ENCODE data around the gene SDSL.

SDSL gene

GRCh38 chr12:113456761-113457160, 34.6 kb downstream of the SDSL start:
- Histone ChIP-seq H3K4me2 (no peak overlapping the region), H3K4me3 (IDR thresholded peaks at IDR 0.05; ENCODE audit: insufficient read depth, low read depth, low read length) (no peak overlapping the region), H3K79me2 (ENCODE audit: insufficient read depth, low read depth) (no peaks in the 10 kb centered on the region), H4K20me1 (ENCODE audit: insufficient read depth) (no peaks in the 10 kb centered on the region), H2AFZ (ENCODE audit: low read depth) (no peak overlapping the region), H3K9ac (no peak overlapping the region), H3K36me3 (ENCODE audit: insufficient read depth) (no peaks in the 10 kb centered on the region), H3K27me3 (ENCODE audit: insufficient read depth, low read depth) (no peaks in the 10 kb centered on the region), H3K4me1 (ENCODE audit: low read depth, poor library complexity, severe bottlenecking) (no peaks in the 10 kb centered on the region), H3K27ac (no peak overlapping the region)
- TF ChIP-seq CTCF (conservative IDR thresholded peaks at IDR 0.05; ENCODE audit: low read depth, low read length) = no peak

- no peak overlapping the region for H3K4me2 ChIP-seq
- H3K4me1 ChIP-seq (ENCODE audit: low read depth, poor library complexity, severe bottlenecking) = no peaks in the 10 kb centered on the region
- no peaks in the 10 kb centered on the region for H4K20me1 ChIP-seq (ENCODE audit: insufficient read depth)
- H2AFZ ChIP-seq (ENCODE audit: low read depth) = no peak overlapping the region
- H3K79me2 ChIP-seq (ENCODE audit: insufficient read depth, low read depth) = no peaks in the 10 kb centered on the region
- H3K9ac ChIP-seq = no peak overlapping the region
- H3K27ac ChIP-seq = no peak overlapping the region
- no peak overlapping the region for H3K4me3 ChIP-seq (IDR thresholded peaks at IDR 0.05; ENCODE audit: insufficient read depth, low read depth, low read length)
- no peaks in the 10 kb centered on the region for H3K27me3 ChIP-seq (ENCODE audit: insufficient read depth, low read depth)
- no peak for TF ChIP-seq CTCF (conservative IDR thresholded peaks at IDR 0.05; ENCODE audit: low read depth, low read length)
- H3K36me3 ChIP-seq (ENCODE audit: insufficient read depth) = no peaks in the 10 kb centered on the region
Observed at GRCh38 chr12:113457185-113457584, 35.0 kb downstream of the SDSL start.

- Histone ChIP-seq H3K27me3 (ENCODE audit: insufficient read depth, low read depth) (no peaks in the 10 kb centered on the region), H3K27ac (no peak overlapping the region), H3K4me1 (ENCODE audit: low read depth, poor library complexity, severe bottlenecking) (no peaks in the 10 kb centered on the region), H3K4me2 (no peak overlapping the region), H3K36me3 (ENCODE audit: insufficient read depth) (no peaks in the 10 kb centered on the region), H3K4me3 (IDR thresholded peaks at IDR 0.05; ENCODE audit: insufficient read depth, low read depth, low read length) (no peak overlapping the region), H4K20me1 (ENCODE audit: insufficient read depth) (no peaks in the 10 kb centered on the region), H2AFZ (ENCODE audit: low read depth) (no peak overlapping the region), H3K9ac (no peak overlapping the region), H3K79me2 (ENCODE audit: insufficient read depth, low read depth) (no peaks in the 10 kb centered on the region)
- TF ChIP-seq CTCF (conservative IDR thresholded peaks at IDR 0.05; ENCODE audit: low read depth, low read length) = no peak
Observed at GRCh38 chr12:113457710-113458109, 35.5 kb downstream of the SDSL start.

- TF ChIP-seq CTCF (conservative IDR thresholded peaks at IDR 0.05; ENCODE audit: low read depth, low read length) = no peak
- Histone ChIP-seq H3K4me2 (no peak overlapping the region), H3K27ac (no peak overlapping the region), H2AFZ (ENCODE audit: low read depth) (no peak overlapping the region), H3K4me3 (IDR thresholded peaks at IDR 0.05; ENCODE audit: insufficient read depth, low read depth, low read length) (no peak overlapping the region), H3K36me3 (ENCODE audit: insufficient read depth) (no peaks in the 10 kb centered on the region), H3K79me2 (ENCODE audit: insufficient read depth, low read depth) (no peaks in the 10 kb centered on the region), H3K9ac (no peak overlapping the region), H3K27me3 (ENCODE audit: insufficient read depth, low read depth) (peaks cover 4% of the 10 kb centered on the region), H4K20me1 (ENCODE audit: insufficient read depth) (no peaks in the 10 kb centered on the region), H3K4me1 (ENCODE audit: low read depth, poor library complexity, severe bottlenecking) (no peaks in the 10 kb centered on the region)
Observed at GRCh38 chr12:113459981-113460380, 37.8 kb downstream of the SDSL start.

Measured in KMS-11 (cell line).